Activated CD8-positive, alpha-beta memory T cell treated with anti-CD3 and anti-CD28 coated beads for 24 hours (primary cell): ENCODE data around the gene ZC3H18.
A peak's percentile ranks its signal among the peaks of the same experiment; 100 is the strongest.
"Not testable (repeated sequence)": the region's sequence is repeated elsewhere in the genome, so short reads cannot be mapped to it uniquely, and the experiment has no call there.

ENCODE experiments used
- DNase-seq: peaks from one replicate; pipeline ENCODE4 v3.0.0-alpha.2; 2020

ZC3H18 gene

DNA sequence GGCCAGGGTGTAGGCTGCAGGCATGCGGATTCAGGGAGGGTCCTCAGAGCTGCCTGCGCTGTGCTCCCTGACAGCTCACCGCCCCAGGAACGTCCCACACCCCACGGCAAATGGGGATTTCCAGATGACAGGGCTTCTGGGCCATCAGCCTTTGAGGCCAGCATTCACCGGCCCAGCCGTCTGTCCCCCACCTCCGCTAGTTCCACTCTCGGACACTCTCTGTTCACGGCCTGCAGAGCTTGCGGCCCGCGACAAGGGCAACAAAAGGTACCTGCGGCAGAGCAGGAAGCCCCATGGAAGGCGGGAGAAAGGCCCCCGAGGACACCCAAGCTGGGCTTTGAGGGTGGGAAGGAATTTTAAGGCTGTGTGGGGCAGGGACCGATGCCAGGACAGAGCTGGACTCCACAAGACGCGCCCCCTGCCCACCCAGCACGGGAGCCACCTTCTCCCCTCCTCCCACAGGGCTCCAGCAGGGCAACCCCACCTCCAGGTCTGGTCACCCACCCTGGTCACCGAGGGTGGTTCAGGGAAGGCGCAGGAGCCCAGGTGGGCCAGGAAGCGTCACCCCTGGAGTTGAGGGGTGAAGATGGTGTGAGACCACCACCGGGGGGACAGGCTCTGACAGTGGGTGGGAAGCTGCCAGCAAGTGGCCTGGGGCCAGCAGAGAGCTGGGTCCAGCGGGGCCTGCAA is 86.2 kb downstream of the ZC3H18 start:
- no peak for DNase-seq

DNA sequence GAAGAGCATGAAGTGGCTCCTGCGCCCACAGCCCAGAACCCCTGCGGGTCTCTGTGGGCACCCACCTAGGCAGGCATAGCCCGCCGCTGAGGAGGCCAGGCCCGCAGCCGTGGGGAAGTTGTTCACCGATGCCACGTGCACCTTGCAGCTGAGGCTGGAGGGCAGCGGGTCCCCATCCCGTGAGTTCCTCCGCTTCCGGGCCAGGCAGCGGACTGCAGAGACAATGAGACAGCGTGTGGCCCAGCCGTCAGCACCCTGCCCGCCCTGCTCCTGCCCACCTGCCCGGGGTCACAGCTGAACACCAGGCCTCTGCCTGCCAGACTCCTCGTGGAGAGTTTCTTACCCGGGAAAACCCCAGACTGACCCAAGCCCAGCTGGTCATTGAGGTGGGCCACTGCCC is 87.2 kb downstream of the ZC3H18 start:
- no peak for DNase-seq

- DNase-seq: no peak
Measured at GRCh38 chr16:88658714-88659113, 88.5 kb downstream of the ZC3H18 start.

- no peak for DNase-seq
Measured at GRCh38 chr16:88659160-88659559, 89.0 kb downstream of the ZC3H18 start.

DNA sequence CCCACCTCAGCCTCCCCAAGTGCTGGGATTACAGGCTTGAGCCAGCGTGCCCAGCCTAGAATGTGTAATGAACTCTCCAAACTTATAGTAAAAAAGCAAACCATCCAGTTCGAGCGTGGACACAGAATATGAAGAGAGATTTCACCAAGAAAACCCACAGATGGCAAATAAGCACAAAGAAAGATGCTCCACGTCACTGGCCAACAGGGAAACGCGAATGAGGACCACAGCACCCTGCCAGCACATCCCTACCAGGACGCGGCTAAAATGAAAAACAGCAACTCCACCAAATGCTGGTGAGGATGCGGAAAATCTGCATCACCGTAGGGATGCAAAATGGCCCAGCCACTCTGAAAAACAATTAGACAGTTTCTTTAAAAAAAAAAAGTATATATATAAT is 91.3 kb downstream of the ZC3H18 start:
- no peak for DNase-seq

- DNase-seq: no peak
Measured at GRCh38 chr16:88662222-88662842, 92.1 kb downstream of the ZC3H18 start.

GRCh38 chr16:88662843-88663606 is 92.8 kb downstream of the ZC3H18 start, which contains the start of gene MVD:
MVD (minus strand) TSS chr16:88663091; CDS start chr16:88663080, 11 bp downstream.
- peak; percentile 94 for DNase-seq

DNA sequence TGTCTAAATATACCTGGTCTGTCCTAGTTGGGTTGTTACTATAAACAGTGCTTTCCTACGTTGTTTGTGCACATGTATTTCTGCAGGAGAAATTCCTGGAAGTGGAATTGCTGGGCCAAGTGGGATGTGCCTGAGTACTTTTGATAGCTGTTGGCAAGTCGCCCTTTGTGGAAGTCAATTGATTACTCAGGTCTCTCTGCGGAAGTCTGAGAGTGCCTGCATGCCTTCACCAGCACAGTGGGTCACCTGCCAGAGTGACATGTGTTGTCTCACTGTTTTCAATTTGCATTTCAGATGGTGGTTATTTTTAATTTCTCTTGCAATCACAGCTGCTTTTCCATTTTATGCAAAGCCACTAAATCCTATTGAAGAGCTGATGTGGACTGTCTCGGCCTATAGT is 94.9 kb downstream of the ZC3H18 start:
- DNase-seq: no peak

GRCh38 chr16:88665570-88665969 is 95.4 kb downstream of the ZC3H18 start:
- no peak for DNase-seq

DNA sequence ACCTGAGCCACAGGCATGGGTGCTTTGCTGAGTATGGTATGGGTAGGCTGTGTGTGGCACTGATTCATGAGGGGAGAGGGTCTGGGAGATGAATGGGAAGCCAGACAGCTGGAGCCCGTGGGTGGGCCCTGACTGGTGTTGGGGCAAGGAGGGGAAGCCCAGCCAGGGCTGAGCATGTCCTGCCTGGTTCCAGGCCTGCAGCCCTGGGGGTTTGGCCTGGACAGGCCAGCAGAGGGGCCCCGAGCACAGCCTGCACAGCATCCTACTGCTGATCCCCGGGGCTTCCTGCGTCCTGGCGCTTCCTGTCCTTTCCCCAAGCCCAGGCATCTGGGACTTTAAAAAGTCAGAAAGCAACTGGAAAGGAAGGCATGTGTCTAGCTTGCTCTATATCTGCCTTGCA is 97.3 kb downstream of the ZC3H18 start:
- DNase-seq: no peak

DNA sequence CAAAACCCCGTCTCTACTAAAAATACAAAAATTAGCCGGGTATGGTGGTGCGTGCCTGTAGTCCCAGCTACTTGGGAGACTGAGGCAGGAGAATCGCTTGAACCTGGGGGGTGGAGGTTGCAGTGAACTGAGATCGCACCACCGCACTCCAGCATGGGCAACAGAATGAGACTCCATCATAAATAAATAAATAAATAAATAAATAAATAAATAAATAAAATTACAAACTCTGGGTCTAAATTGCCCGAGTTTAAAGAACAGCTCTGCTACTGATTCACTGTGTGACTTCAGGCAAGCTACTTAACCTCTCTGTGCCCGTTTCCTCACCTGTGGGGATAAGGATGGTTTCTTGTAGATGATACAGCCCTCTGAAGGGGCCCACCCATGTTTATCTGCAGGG is 99.3 kb downstream of the ZC3H18 start:
- not testable (repeated sequence) for DNase-seq

DNA sequence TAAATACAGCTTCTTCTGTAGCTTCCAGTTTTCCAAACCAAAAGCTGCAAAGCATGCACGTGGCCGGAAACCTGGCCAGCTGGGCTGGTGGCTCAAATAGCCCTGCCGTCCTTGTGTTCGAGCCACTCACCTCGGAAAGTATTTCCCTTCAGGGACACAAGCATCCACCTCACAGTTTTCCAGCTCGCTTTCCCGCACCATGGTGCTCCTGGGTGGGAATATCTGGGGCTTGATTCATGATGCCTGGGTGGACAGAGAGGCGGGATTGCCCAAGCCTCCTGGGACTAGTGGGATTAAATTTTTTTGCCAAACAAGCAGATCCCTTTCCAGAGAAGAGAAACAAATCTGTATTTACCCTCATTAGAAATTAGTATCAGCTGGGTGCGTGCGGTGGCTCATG is 99.8 kb downstream of the ZC3H18 start:
- no peak for DNase-seq

GRCh38 chr16:88671806-88672205 is 101.6 kb downstream of the ZC3H18 start:
- DNase-seq: no peak

DNA sequence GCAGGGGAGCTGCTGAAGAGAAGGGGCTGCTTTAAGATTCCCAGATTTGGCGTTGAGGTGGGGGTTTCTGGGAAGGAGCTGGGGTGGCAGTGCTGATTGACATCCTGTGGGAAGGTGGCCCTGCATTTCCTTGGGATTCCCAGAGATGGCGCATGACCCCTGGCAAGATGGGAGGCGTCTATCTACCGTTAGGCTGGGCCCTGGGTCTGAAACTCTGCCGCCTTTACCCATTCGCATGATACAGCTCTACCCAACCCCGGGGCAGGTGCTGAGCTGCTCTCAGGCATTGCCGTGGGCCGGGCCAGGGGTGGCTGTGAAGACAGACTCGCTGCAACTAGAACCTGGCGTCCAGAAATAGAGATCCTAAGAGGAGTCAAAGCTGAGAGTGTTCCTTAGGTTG is 102.6 kb downstream of the ZC3H18 start:
- DNase-seq: no peak

- DNase-seq: no peak
Measured at GRCh38 chr16:88673716-88674379, 103.6 kb downstream of the ZC3H18 start.

DNA sequence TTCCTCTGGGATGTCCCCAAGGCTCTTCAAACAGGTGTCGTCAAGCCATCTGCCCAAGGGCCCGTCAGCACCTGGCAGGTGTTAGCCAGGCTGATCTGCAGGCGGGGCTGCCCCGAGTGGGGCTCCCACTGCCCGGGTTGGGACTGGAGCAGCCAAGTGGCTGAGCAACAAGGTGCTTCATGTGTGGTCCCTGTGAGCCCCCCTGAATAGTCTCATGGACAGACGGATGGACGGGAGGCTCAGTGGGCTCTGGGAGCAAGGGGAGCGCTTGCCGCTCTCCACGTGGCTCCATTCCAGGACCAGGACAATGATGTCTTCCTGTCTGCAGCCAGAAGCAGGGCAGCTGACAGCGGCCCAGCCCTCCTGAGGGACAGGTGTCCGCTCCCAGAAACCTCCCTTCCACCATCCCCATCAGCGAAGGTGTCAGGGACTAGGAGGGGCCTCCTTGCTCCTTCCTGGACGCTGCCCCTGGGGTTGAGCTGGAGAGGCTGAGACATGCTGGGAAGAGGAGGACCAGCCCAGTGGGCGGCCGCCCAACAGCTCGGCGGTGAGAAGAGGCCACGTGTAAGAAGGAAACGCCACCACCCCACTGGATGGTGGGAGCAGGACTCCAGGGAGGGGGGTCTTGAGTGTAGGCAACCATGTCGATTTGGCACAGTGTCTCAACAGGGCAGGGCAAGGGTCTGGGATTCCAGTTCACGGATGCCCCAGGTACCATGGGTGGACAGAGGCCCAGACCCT is 106.5 kb downstream of the ZC3H18 start:
- DNase-seq: no peak

GRCh38 chr16:88677721-88678120 is 107.5 kb downstream of the ZC3H18 start:
- no peak for DNase-seq

DNA sequence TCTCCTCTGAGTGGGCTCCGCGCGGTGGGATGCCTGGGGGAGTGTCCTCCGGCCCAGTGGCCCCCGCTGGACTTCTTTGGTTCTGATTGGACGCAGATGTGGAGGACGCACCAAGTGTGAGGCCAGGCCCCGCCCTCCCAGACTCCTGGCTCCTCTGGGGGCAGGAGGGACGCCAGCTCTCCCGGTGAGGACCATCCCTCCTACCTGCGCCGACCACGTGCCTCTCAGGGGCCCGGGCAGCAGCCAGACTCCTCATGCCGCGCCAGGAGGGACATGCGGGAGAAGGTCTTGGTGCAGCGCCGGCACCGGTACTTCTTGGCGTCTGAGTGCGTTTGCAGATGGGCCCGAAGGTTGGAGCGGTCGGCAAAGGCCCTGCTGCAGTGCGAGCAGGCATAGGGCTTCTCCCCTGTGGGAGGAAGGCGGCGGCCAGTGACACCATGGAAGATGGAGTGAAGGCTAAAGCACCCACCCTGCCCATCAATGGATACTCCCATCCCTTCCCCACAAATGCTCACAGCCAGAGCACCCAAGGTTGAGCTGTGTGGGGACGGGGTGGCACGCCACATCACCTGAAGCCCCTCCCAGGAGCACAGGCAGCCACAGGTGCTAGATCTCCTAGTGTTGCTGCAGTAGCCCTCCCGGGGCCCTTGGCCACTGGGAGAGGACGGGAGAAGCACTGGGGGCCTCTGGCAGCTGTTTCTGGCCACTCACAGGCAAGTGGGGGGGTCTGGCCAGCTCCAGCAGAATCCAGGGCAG is 108.2 kb downstream of the ZC3H18 start:
- DNase-seq: no peak

DNA sequence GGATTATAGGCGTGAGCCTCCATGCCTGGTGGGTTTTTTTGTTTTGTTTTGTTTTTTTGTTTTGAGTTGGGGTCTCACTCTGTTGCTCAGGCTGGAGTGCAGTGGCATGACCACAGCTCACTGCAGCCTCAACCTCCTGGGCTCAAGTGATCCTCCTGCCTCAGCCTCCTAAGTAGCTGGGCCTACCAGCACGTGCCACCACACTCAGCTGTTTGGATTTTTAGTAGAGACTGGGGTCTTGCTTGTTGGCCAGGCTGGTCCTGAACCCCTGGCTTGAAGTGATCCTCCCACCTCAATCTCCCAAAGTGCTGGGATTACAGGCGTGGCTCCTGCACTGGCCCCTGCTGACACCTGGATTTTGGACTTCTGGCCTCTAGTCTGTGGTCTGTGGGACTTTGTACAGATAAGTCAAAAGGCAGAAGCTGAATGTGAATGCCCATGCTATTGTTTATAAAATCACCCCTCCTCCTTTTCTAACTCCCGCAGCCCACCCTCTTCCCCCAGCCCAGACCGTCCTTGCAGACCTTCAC is 110.4 kb downstream of the ZC3H18 start:
- no peak for DNase-seq

- peak; percentile 73 for DNase-seq
Measured at GRCh38 chr16:88681084-88681680, 111.0 kb downstream of the ZC3H18 start.
